ENCODE measurements around the gene UBAP2L.
"Not testable (repeated sequence)": the region's sequence is repeated elsewhere in the genome, so short reads cannot be mapped to it uniquely, and the experiment has no call there.

Gene UBAP2L

GRCh38 chr1:154260127-154260526 lies 39.4 kb downstream of the UBAP2L start:
- DNase-seq = no peak

GRCh38 chr1:154263465-154264332 lies 42.9 kb downstream of the UBAP2L start:
- no peak for DNase-seq

DNA sequence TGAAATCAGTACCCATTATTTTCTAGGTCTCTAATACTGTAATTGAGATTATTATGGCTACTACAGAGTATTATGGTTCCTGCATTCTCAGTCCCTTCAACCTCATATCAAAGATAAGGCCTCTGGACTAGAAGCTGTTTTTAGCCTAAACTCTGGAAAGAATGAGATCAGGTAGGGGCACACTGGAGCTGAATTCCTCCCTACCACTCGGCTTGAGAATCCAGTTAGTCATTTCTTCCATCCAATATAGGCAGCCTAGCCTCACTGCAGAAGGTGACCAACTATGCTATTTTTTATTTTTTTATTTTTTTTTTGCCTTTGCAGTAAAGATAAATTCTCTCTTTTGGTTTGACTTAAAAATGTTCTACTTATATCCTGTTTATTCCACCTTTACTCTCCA lies 43.7 kb downstream of the UBAP2L start:
- DNase-seq = no peak

GRCh38 chr1:154265586-154265985 lies 44.8 kb downstream of the UBAP2L start:
- DNase-seq = no peak

GRCh38 chr1:154270833-154271232 lies 50.1 kb downstream of the UBAP2L start:
- DNase-seq = no peak

- DNase-seq = peak; percentile 96
These were observed 51.7 kb downstream of the UBAP2L start, which contains the start of gene HAX1 for GRCh38 chr1:154272217-154272998. HAX1 (plus strand) TSS chr1:154272629; CDS start chr1:154272724, 95 bp downstream.

GRCh38 chr1:154272999-154273563 lies 52.3 kb downstream of the UBAP2L start:
- DNase-seq = peak; percentile 24

DNA sequence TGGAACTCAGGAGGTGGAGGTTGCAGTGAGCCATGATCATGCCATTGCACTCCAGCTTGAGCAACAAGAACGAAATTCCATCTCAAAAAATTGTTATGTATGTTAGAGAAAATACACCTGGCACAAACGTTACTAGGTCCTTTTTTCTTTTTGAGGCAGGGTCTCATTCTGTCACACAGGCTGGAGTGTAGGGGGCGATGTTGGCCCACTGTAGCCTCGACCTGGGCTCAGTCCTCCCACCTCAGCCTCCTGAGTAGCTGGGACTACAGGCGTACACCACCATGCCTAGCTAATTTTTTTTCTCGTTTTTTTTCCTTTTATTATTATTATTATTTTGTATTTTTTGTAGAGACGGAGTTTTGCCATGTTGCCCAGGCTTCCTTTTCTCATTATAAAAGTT lies 56.0 kb downstream of the UBAP2L start:
- DNase-seq = no peak

DNA sequence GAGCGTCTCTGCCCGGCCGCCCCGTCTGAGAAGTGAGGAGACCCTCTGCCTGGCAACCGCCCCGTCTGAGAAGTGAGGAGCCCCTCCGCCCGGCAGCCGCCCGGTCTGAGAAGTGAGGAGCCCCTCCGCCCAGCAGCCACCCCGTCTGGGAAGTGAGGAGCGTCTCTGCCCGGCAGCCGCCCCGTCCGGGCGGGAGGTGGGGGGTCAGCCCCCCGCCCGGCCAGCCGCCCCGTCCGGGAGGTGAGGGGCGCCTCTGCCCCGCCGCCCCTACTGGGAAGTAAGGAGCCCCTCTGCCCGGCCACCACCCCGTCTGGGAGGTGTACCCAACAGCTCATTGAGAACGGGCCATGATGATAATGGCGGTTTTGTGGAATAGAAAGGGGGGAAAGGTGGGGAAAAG lies 66.8 kb downstream of the UBAP2L start:
- not testable (repeated sequence) for DNase-seq

DNA sequence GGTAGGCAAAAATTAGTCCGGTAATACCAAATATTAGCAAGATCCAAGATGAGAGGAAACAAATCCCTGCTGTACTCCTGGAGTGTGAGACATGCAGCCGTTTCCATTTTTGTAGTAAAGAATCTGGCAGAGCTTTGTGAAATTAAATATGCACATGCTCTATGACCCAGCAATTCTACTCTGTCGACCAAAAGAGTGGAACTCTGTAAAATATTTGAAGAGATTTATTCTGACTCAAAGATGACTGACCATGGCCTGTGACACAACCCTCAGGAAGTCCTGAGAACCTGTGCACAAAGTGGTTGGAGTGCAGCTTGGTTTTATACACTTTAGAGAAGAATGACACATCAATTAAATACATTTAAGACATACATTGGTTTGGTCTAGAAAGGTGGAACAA lies 67.9 kb downstream of the UBAP2L start:
- DNase-seq = no peak

- no peak for DNase-seq
These were observed 70.2 kb downstream of the UBAP2L start for GRCh38 chr1:154290921-154291320.

DNA sequence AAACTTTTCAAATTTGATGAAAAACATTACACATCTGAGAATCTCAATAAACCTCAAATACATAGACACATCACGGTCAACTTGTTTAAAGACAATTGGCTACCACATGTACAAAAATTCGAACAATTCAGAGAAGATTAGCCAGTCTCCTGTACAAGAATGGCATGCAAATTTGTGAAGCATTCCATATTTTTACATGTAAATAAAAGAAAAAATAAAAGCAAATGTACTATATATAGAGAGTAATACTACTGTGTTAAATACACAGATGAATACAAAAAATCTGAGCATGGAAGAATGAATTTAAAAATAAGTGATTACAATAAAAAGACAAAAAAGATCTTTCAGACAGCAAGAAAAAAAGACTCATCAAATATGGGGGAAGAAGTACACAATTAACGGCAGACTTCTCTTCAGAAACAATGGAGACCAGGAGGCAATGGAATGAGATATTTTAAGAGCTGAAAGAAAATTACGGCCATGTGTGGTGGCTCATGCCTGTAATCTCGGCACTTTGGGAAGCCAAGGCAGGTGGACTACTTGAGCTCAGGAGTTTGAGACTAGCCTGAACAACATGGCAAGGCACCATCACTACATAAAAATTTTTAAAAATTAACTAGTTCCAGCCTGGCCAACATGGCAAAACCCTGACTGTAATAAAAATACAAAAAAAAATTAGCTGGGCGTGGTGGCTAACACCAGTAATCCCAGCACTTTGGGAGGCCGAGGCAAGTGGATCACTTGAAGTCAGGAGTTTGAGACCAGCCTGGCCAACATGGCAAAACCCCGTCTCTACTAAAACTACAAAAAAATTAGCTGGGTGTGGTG lies 74.9 kb downstream of the UBAP2L start:
- no peak for DNase-seq

- DNase-seq = no peak
These were observed 80.8 kb downstream of the UBAP2L start for GRCh38 chr1:154301582-154301981.

DNA sequence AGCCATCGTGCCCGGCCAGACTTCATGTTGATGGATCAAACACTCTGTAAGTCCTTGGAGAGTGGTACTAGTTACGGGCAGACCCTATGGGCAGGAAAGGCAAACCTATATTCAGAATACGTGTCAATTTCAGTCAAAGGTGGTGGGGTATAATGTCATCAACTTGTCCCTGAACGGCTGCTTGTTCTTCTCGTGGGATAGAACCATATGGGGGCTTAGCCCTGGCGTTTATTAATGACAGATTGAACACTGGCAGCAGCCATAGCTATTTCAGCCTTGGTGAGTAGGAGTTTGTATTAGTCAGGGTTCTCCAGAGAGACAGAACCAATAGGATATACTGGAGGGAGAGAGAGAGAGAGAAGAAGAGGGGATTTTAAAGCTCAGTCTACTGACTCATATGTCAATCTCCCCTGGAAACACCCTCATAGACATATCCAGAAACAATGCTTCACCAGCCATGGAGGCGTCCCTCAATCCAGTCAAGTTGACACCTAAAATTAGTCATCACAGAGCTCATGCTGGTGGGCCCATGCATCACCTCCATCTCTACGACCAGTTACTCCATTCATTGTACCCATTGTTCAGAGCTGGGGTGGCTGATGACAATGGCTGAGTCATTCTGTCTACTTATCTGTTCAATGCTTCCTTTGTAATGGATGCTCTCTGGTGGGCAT lies 84.0 kb downstream of the UBAP2L start:
- DNase-seq = no peak

GRCh38 chr1:154306151-154306550 lies 85.4 kb downstream of the UBAP2L start:
- peak; percentile 17 for DNase-seq

- not testable (repeated sequence) for DNase-seq
These were observed 87.0 kb downstream of the UBAP2L start for GRCh38 chr1:154307670-154308270.

- not testable (repeated sequence) for DNase-seq
These were observed 88.4 kb downstream of the UBAP2L start for GRCh38 chr1:154309136-154309535.

GRCh38 chr1:154312229-154313065 lies 91.7 kb downstream of the UBAP2L start:
- DNase-seq = not testable (repeated sequence)

DNA sequence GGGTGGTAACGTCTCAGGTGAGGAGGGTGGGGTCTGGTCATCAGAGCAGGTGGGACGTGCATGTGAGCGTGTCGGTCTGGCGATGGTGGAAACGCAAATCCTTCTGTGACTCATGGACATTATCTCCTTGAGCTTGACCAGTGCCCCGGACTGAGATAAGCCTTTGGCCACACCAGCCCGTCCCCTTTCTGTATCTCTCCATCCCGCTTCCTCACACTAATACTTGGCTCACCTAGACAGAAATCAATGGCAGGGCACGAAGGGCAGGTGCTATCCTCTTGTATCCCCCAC lies 92.3 kb downstream of the UBAP2L start:
- no peak for DNase-seq

- DNase-seq = not testable (repeated sequence)
These were observed 93.5 kb downstream of the UBAP2L start for GRCh38 chr1:154314226-154314625.

DNA sequence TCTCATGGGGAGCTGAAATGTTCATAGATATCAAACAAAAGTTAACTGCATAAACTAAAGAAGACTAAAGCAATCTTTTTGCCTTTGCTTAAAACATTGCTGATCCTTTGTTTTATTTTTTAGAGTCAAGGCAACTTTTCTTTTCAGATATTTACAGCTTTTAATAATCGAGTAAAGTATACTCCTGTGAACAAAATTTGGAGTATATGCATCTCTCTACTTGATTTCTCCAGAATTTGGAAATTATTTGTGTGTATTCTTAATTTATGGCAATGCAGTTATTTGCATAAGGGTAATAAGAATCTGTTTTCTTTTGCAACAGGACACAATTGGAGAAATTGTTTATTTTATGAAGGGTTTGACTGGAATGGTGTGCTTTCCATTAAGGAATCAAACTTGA lies 95.9 kb downstream of the UBAP2L start:
- DNase-seq = no peak
